GM23338 (cell line): ENCODE measurements around the gene SHISAL1. TPM values are rescaled to one million over a fixed set of nuclear protein-coding genes. Genes with fewer than 3 reads are reported as not detected.

Experiments used
- ATAC-seq: fragments of 200-7000 bp; cut with Tn5 transposase; 3 replicates; pipeline ENCODE4 v1.9.1; 2020
- DNase-seq: peaks from one replicate; pipeline ENCODE4 v3.0.0-alpha.2; 2015; ENCODE audit warnings: low spot score
- H2AFZ ChIP-seq: fragments of 200-600 bp; sonication (generic); 2 replicates; pipeline ENCODE4 v1.8.0; 2016; ENCODE audit warnings: antibody characterized with exemption, mild to moderate bottlenecking, moderate library complexity
- H3F3A ChIP-seq: fragments of 200-600 bp; sonication (generic); replicated peaks from 2 replicates; pipeline ENCODE4 v1.8.0; 2017; ENCODE audit warnings: antibody characterized with exemption, mixed run types, low read depth
- H3K27ac ChIP-seq: fragments of 200-600 bp; sonication (generic); 2 replicates; pipeline ENCODE4 v1.6.1; 2016; ENCODE audit warnings: low read depth
- H3K27me3 ChIP-seq: fragments of 200-600 bp; sonication (generic); 2 replicates; pipeline ENCODE4 v1.8.0; 2016; ENCODE audit warnings: mild to moderate bottlenecking, mixed run types, moderate library complexity; ENCODE audit not compliant: insufficient read depth
- H3K36me3 ChIP-seq: fragments of 200-600 bp; sonication (generic); 2 replicates; pipeline ENCODE4 v1.8.0; 2016; ENCODE audit warnings: mild to moderate bottlenecking; ENCODE audit not compliant: insufficient read depth
- H3K4me1 ChIP-seq: fragments of 200-600 bp; sonication (generic); 2 replicates; pipeline ENCODE4 v1.8.0; 2016; ENCODE audit warnings: mild to moderate bottlenecking, moderate library complexity; ENCODE audit not compliant: insufficient read depth
- H3K4me2 ChIP-seq: fragments of 200-600 bp; sonication (generic); 2 replicates; pipeline ENCODE4 v1.7.1; 2017; ENCODE audit warnings: mixed run types
- H3K4me3 ChIP-seq: fragments of 200-600 bp; sonication (generic); 2 replicates; pipeline ENCODE4 v1.6.1; 2016; ENCODE audit warnings: mixed run types
- H3K79me2 ChIP-seq: fragments of 200-600 bp; sonication (generic); replicated peaks from 2 replicates; pipeline ENCODE4 v1.8.0; 2017; ENCODE audit warnings: mild to moderate bottlenecking; ENCODE audit not compliant: insufficient read depth
- H3K9me2 ChIP-seq: fragments of 200-600 bp; sonication (generic); 2 replicates; pipeline ENCODE4 v1.8.0; 2017; ENCODE audit not compliant: insufficient read depth
- H4K20me1 ChIP-seq: fragments of 200-600 bp; sonication (generic); replicated peaks from 2 replicates; pipeline ENCODE4 v1.8.0; 2017; ENCODE audit warnings: mild to moderate bottlenecking; ENCODE audit not compliant: insufficient read depth
- H3K27ac Mint-ChIP-seq: 2 replicates; pipeline ENCODE4 v1.8.0; 2020; ENCODE audit warnings: inconsistent platforms, mild to moderate bottlenecking, moderate library complexity, mixed read lengths
- H3K27me3 Mint-ChIP-seq: 3 replicates; pipeline ENCODE4 v1.8.0; 2022; ENCODE audit warnings: low read depth, mild to moderate bottlenecking, moderate library complexity, mixed read lengths, inconsistent platforms; ENCODE audit not compliant: insufficient read depth, poor library complexity
- H3K36me3 Mint-ChIP-seq: 3 replicates; pipeline ENCODE4 v1.8.0; 2021; ENCODE audit warnings: low read depth, mild to moderate bottlenecking, inconsistent platforms, moderate library complexity, mixed read lengths
- H3K4me1 Mint-ChIP-seq: 3 replicates; pipeline ENCODE4 v1.8.0; 2020; ENCODE audit warnings: mild to moderate bottlenecking, inconsistent platforms, mixed read lengths
- H3K4me3 Mint-ChIP-seq: 3 replicates; pipeline ENCODE4 v1.8.0; 2021; ENCODE audit warnings: moderate library complexity, mild to moderate bottlenecking, inconsistent platforms, mixed read lengths
- H3K9me3 Mint-ChIP-seq: 3 replicates; pipeline ENCODE4 v1.8.0; 2020; ENCODE audit warnings: moderate library complexity, mild to moderate bottlenecking, inconsistent platforms, mixed read lengths
- CREB1 ChIP-seq: fragments of 250-450 bp; sonication (Bioruptor Pico); IDR thresholded peaks from 2 replicates; pipeline ENCODE4 v1.5.0; 2020; ENCODE audit warnings: low read depth, mild to moderate bottlenecking, moderate library complexity
- EZH2 ChIP-seq: fragments of 200-600 bp; sonication (generic); IDR thresholded peaks from one replicate; pipeline ENCODE4 v1.8.0; 2017; ENCODE audit warnings: antibody characterized with exemption, mild to moderate bottlenecking, low read depth; ENCODE audit not compliant: unreplicated experiment
- EZH2phosphoT487 ChIP-seq: fragments of 200-600 bp; sonication (generic); IDR thresholded peaks from one replicate; pipeline ENCODE4 v1.8.1; 2018; ENCODE audit warnings: antibody characterized with exemption; ENCODE audit not compliant: unreplicated experiment
- JUNB ChIP-seq: IDR thresholded peaks from one replicate; pipeline ENCODE4 v1.6.1; 2016; ENCODE audit warnings: antibody characterized with exemption; ENCODE audit not compliant: unreplicated experiment
- NANOG ChIP-seq: IDR thresholded peaks from 2 replicates; pipeline ENCODE4 v1.6.1; 2016; ENCODE audit warnings: antibody characterized with exemption, borderline replicate concordance
- POLR2AphosphoS5 ChIP-seq: IDR thresholded peaks from 2 replicates; pipeline ENCODE4 v1.6.1; 2016; ENCODE audit warnings: antibody characterized with exemption, low read depth
- STAT1 ChIP-seq: IDR thresholded peaks from one replicate; pipeline ENCODE4 v1.6.1; 2016; ENCODE audit warnings: antibody characterized with exemption; ENCODE audit not compliant: unreplicated experiment
- ZNF114 ChIP-seq: fragments of 250-450 bp; sonication (Bioruptor Pico); IDR thresholded peaks from 2 replicates; pipeline ENCODE4 v1.5.0; 2020; ENCODE audit warnings: mild to moderate bottlenecking, moderate library complexity
- ZNF331 ChIP-seq: fragments of 250-450 bp; sonication (Bioruptor Pico); IDR thresholded peaks from 2 replicates; pipeline ENCODE4 v1.5.0; 2020; ENCODE audit warnings: low read depth, mild to moderate bottlenecking, moderate library complexity
- polyA plus RNA-seq: library from polyadenylated mRNA; unstranded; fragments of >200 nt; fragmentation: Nextera tagmentation; extraction: Ambion mirVana; gene quantifications from 2 replicates; pipeline ENCODE4 v1.2.1, GENCODE V29; 2016
- total RNA-seq: library from RNA; depleted of rRNA; stranded (reverse); fragments of >200 nt; shearing (Covaris generic); gene quantifications from 2 replicates; pipeline ENCODE4 v1.2.3, GENCODE V29; 2014
- TF ChIP-seq, protein P1 (sequence below): IDR thresholded peaks from 2 replicates; pipeline ENCODE4 v1.6.1; 2016; ENCODE audit warnings: antibody characterized with exemption
- TF ChIP-seq, protein P2 (sequence below): IDR thresholded peaks from one replicate; pipeline ENCODE4 v1.6.1; 2018; ENCODE audit warnings: antibody characterized with exemption; ENCODE audit not compliant: unreplicated experiment
- TF ChIP-seq, protein P3 (sequence below): fragments of 250-450 bp; sonication (Bioruptor Pico); IDR thresholded peaks from 2 replicates; pipeline ENCODE4 v1.5.0; 2020; ENCODE audit warnings: mild to moderate bottlenecking, moderate library complexity
- TF ChIP-seq, protein P4 (sequence below), 2 experiments: fragments of 200-600 bp in 1 of 2; sonication (generic) in 1 of 2; conservative IDR thresholded peaks; 2 replicates each; pipeline versions ENCODE4 v1.5.1 to v1.6.1; 2016 to 2017; ENCODE audit warnings: antibody characterized with exemption in 2 of 2, low read depth in 2 of 2, mild to moderate bottlenecking in 2 of 2, moderate library complexity in 1 of 2

SHISAL1 gene
- total and polyA plus RNA-seq, 2 experiments from 2014 or later = 0.71 to 3.4 TPM

DNA sequence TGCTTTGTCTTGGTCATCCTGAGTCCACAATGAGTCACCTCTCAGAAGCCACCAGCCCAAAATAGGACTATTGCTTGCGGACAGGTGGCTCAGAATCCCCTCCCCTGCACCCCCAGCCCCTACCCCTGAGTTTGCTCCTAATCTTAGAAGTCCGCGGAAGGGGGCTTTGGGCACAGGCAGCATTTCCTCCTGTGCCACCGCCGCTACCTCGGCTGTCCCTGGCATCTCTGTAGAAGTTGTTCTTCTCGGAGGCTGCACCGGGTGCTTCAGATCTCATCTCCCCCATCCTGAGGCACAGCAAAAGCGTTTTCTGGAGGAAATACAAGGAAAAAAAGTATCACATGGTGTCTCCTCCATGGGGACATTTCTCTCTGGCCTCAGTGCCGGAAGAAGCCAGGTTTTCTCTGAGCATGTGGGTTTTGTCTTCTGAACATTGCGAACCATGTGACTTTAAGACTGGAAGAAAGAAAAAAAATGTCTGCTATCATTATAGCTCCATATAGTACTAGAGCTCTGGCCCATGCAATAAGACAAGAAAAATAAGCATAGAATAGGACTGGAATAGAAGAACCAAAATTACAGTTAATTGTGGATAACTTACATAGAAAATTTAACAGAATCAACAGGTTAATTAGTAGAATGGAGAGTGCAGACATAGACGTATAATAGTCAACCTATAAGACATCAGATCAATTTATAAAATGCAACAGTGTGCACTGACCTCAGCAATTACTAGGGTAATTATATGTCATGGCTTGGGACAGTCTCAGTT, 63.2 kb downstream of the SHISAL1 start:
- H3K27me3 ChIP-seq = no peaks in the 10 kb centered on the region
- no peak overlapping the region for H2AFZ ChIP-seq
- H3K27me3 Mint-ChIP-seq = peaks cover 4% of the 10 kb centered on the region

More for the DNA sequence above, 63.2 kb downstream of the SHISAL1 start:
- Mint-ChIP-seq H3K9me3 (peaks cover 25% of the 10 kb centered on the region), H3K27ac (no peak overlapping the region), H3K36me3 (peaks cover 32% of the 10 kb centered on the region), H3K4me3 (no peak overlapping the region), H3K4me1 (no peaks in the 10 kb centered on the region)
- Histone ChIP-seq H3F3A (no peaks in the 10 kb centered on the region), H3K9me2 (no peaks in the 10 kb centered on the region), H3K79me2 (no peaks in the 10 kb centered on the region), H4K20me1 (no peaks in the 10 kb centered on the region), H3K4me2 (no peak overlapping the region), H3K36me3 (no peaks in the 10 kb centered on the region), H3K4me3 (no peak overlapping the region), H3K27ac (no peak overlapping the region), H3K4me1 (no peaks in the 10 kb centered on the region)
- no peak for ATAC-seq
- no peak for DNase-seq
- TF ChIP-seq POLR2AphosphoS5 (no peak), STAT1 (no peak), EZH2 (no peak), CREB1 (CRISPR knock-in tag) (no peak), ZNF331 (CRISPR knock-in tag) (no peak), EZH2phosphoT487 (no peak), JUNB (no peak), ZNF114 (CRISPR knock-in tag) (no peak), NANOG (no peak)
- TF ChIP-seq, protein P1, sequence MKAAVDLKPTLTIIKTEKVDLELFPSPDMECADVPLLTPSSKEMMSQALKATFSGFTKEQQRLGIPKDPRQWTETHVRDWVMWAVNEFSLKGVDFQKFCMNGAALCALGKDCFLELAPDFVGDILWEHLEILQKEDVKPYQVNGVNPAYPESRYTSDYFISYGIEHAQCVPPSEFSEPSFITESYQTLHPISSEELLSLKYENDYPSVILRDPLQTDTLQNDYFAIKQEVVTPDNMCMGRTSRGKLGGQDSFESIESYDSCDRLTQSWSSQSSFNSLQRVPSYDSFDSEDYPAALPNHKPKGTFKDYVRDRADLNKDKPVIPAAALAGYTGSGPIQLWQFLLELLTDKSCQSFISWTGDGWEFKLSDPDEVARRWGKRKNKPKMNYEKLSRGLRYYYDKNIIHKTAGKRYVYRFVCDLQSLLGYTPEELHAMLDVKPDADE = no peak
- TF ChIP-seq, protein P2, sequence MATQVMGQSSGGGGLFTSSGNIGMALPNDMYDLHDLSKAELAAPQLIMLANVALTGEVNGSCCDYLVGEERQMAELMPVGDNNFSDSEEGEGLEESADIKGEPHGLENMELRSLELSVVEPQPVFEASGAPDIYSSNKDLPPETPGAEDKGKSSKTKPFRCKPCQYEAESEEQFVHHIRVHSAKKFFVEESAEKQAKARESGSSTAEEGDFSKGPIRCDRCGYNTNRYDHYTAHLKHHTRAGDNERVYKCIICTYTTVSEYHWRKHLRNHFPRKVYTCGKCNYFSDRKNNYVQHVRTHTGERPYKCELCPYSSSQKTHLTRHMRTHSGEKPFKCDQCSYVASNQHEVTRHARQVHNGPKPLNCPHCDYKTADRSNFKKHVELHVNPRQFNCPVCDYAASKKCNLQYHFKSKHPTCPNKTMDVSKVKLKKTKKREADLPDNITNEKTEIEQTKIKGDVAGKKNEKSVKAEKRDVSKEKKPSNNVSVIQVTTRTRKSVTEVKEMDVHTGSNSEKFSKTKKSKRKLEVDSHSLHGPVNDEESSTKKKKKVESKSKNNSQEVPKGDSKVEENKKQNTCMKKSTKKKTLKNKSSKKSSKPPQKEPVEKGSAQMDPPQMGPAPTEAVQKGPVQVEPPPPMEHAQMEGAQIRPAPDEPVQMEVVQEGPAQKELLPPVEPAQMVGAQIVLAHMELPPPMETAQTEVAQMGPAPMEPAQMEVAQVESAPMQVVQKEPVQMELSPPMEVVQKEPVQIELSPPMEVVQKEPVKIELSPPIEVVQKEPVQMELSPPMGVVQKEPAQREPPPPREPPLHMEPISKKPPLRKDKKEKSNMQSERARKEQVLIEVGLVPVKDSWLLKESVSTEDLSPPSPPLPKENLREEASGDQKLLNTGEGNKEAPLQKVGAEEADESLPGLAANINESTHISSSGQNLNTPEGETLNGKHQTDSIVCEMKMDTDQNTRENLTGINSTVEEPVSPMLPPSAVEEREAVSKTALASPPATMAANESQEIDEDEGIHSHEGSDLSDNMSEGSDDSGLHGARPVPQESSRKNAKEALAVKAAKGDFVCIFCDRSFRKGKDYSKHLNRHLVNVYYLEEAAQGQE = no peak
- TF ChIP-seq, protein P3, sequence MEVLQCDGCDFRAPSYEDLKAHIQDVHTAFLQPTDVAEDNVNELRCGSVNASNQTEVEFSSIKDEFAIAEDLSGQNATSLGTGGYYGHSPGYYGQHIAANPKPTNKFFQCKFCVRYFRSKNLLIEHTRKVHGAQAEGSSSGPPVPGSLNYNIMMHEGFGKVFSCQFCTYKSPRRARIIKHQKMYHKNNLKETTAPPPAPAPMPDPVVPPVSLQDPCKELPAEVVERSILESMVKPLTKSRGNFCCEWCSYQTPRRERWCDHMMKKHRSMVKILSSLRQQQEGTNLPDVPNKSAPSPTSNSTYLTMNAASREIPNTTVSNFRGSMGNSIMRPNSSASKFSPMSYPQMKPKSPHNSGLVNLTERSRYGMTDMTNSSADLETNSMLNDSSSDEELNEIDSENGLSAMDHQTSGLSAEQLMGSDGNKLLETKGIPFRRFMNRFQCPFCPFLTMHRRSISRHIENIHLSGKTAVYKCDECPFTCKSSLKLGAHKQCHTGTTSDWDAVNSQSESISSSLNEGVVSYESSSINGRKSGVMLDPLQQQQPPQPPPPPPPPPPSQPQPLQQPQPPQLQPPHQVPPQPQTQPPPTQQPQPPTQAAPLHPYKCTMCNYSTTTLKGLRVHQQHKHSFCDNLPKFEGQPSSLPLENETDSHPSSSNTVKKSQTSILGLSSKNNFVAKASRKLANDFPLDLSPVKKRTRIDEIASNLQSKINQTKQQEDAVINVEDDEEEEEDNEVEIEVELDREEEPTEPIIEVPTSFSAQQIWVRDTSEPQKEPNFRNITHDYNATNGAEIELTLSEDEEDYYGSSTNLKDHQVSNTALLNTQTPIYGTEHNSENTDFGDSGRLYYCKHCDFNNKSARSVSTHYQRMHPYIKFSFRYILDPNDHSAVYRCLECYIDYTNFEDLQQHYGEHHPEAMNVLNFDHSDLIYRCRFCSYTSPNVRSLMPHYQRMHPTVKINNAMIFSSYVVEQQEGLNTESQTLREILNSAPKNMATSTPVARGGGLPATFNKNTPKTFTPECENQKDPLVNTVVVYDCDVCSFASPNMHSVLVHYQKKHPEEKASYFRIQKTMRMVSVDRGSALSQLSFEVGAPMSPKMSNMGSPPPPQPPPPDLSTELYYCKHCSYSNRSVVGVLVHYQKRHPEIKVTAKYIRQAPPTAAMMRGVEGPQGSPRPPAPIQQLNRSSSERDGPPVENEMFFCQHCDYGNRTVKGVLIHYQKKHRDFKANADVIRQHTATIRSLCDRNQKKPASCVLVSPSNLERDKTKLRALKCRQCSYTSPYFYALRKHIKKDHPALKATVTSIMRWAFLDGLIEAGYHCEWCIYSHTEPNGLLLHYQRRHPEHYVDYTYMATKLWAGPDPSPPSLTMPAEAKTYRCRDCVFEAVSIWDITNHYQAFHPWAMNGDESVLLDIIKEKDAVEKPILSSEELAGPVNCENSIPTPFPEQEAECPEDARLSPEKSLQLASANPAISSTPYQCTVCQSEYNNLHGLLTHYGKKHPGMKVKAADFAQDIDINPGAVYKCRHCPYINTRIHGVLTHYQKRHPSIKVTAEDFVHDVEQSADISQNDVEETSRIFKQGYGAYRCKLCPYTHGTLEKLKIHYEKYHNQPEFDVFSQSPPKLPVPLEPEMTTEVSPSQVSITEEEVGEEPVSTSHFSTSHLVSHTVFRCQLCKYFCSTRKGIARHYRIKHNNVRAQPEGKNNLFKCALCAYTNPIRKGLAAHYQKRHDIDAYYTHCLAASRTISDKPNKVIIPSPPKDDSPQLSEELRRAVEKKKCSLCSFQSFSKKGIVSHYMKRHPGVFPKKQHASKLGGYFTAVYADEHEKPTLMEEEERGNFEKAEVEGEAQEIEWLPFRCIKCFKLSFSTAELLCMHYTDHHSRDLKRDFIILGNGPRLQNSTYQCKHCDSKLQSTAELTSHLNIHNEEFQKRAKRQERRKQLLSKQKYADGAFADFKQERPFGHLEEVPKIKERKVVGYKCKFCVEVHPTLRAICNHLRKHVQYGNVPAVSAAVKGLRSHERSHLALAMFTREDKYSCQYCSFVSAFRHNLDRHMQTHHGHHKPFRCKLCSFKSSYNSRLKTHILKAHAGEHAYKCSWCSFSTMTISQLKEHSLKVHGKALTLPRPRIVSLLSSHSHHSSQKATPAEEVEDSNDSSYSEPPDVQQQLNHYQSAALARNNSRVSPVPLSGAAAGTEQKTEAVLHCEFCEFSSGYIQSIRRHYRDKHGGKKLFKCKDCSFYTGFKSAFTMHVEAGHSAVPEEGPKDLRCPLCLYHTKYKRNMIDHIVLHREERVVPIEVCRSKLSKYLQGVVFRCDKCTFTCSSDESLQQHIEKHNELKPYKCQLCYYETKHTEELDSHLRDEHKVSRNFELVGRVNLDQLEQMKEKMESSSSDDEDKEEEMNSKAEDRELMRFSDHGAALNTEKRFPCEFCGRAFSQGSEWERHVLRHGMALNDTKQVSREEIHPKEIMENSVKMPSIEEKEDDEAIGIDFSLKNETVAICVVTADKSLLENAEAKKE (CRISPR knock-in tag) = no peak
- TF ChIP-seq, protein P4, sequence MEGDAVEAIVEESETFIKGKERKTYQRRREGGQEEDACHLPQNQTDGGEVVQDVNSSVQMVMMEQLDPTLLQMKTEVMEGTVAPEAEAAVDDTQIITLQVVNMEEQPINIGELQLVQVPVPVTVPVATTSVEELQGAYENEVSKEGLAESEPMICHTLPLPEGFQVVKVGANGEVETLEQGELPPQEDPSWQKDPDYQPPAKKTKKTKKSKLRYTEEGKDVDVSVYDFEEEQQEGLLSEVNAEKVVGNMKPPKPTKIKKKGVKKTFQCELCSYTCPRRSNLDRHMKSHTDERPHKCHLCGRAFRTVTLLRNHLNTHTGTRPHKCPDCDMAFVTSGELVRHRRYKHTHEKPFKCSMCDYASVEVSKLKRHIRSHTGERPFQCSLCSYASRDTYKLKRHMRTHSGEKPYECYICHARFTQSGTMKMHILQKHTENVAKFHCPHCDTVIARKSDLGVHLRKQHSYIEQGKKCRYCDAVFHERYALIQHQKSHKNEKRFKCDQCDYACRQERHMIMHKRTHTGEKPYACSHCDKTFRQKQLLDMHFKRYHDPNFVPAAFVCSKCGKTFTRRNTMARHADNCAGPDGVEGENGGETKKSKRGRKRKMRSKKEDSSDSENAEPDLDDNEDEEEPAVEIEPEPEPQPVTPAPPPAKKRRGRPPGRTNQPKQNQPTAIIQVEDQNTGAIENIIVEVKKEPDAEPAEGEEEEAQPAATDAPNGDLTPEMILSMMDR (conservative IDR thresholded peaks at IDR 0.05; ENCODE audit: low read depth in 2 of 2) = no peak
